Activated naive CD8-positive, alpha-beta T cell treated with anti-CD3 and anti-CD28 coated beads, Interleukin-2, amount 10 ng/mL, durations not matched to agents 7 days and 5 days (primary cell): ENCODE results near the gene FAM13C. TPM values are rescaled to one million over a fixed set of nuclear protein-coding genes. Genes with fewer than 3 reads are reported as not detected.

Source experiments
- ATAC-seq: fragments of 150-1000 bp; cut with Tn5 transposase; one replicate; pipeline ENCODE4 v1.10.0; 2021; ENCODE audit warnings: low read depth, moderate library complexity
- POLR2A ChIA-PET: fragments of 350-600 bp; sonication (Branson Sonifier 250); formaldehyde crosslinking; loops from one replicate; lab custom pipeline; 2021; ENCODE audit warnings: antibody characterized with exemption; lab: Charles Lee
- DNase-seq: peaks from one replicate; pipeline ENCODE4 v3.0.0; 2021
- H3K27ac Mint-ChIP-seq: one replicate; pipeline ENCODE4 v1.8.0; 2022; ENCODE audit warnings: mild to moderate bottlenecking, mixed read lengths
- H3K27me3 Mint-ChIP-seq: one replicate; pipeline ENCODE4 v1.8.0; 2022; ENCODE audit warnings: mild to moderate bottlenecking, moderate library complexity, mixed read lengths
- H3K36me3 Mint-ChIP-seq: one replicate; pipeline ENCODE4 v1.8.0; 2021; ENCODE audit warnings: mild to moderate bottlenecking, mixed read lengths
- H3K4me1 Mint-ChIP-seq: one replicate; pipeline ENCODE4 v1.8.0; 2021; ENCODE audit warnings: mixed read lengths
- H3K4me3 Mint-ChIP-seq: one replicate; pipeline ENCODE4 v1.8.0; 2022; ENCODE audit warnings: mild to moderate bottlenecking, moderate library complexity, mixed read lengths
- H3K9me3 Mint-ChIP-seq: one replicate; pipeline ENCODE4 v1.8.0; 2021; ENCODE audit warnings: mixed read lengths
- total RNA-seq, 2 experiments: library from RNA; stranded (reverse); gene quantifications; one replicate each; pipeline ENCODE4 v1.2.3, GENCODE V29; 2021

The FAM13C gene
- total RNA-seq, 2 experiments from 2014 or later, result not detected

- no peak for ATAC-seq
- POLR2A ChIA-PET, result no interaction called here
- Mint-ChIP-seq H3K27me3 (no peaks in the 10 kb centered on the region), H3K4me3 (no peak overlapping the region), H3K4me1 (no peaks in the 10 kb centered on the region), H3K27ac (no peak overlapping the region), H3K36me3 (no peaks in the 10 kb centered on the region), H3K9me3 (no peaks in the 10 kb centered on the region)
- no peak for DNase-seq
Measured at GRCh38 chr10:59273445-59273844, 88.9 kb downstream of the FAM13C start.

GRCh38 chr10:59272061-59272460 lies 90.3 kb downstream of the FAM13C start:
- POLR2A ChIA-PET, result no interaction called here
- no peak for ATAC-seq
- Mint-ChIP-seq H3K36me3 (no peaks in the 10 kb centered on the region), H3K9me3 (no peaks in the 10 kb centered on the region), H3K4me1 (no peaks in the 10 kb centered on the region), H3K4me3 (no peak overlapping the region), H3K27ac (no peak overlapping the region), H3K27me3 (no peaks in the 10 kb centered on the region)
- no peak for DNase-seq

DNA sequence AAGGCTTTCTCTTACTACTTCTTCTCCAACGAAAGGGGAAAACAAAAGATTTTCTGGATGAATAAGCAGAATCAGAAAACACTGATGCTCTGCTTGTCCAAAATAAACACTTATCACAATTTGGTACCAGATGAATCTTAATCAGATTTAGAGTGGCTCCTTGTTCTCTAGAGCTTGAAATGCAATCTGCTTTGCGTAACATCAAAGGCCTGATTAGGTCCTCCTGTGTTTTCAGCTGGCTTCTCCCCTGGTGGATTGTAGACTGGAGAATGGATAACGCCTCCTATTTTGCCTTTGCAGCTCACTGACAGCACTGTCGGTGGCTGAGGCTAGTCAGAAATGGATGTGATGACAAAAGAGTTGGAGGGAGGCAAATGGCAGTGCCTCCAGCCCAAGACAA lies 91.2 kb downstream of the FAM13C start:
- Mint-ChIP-seq H3K4me3 (no peak overlapping the region), H3K4me1 (no peaks in the 10 kb centered on the region), H3K27me3 (no peaks in the 10 kb centered on the region), H3K36me3 (no peaks in the 10 kb centered on the region), H3K27ac (no peak overlapping the region), H3K9me3 (no peaks in the 10 kb centered on the region)
- DNase-seq (no peak), ATAC-seq (no peak)
- POLR2A ChIA-PET, result no interaction called here

- H3K27ac Mint-ChIP-seq, result no peak overlapping the region
- no peaks in the 10 kb centered on the region for H3K27me3 Mint-ChIP-seq
- no peaks in the 10 kb centered on the region for H3K36me3 Mint-ChIP-seq
- DNase-seq (no peak), ATAC-seq (no peak)
- no peak overlapping the region for H3K4me3 Mint-ChIP-seq
- POLR2A ChIA-PET, result no interaction called here
- H3K9me3 Mint-ChIP-seq, result no peaks in the 10 kb centered on the region
- H3K4me1 Mint-ChIP-seq, result no peaks in the 10 kb centered on the region
Measured at GRCh38 chr10:59270492-59270891, 91.9 kb downstream of the FAM13C start.

GRCh38 chr10:59269651-59270050 lies 92.7 kb downstream of the FAM13C start:
- Mint-ChIP-seq H3K4me3 (no peak overlapping the region), H3K4me1 (no peaks in the 10 kb centered on the region), H3K27me3 (no peaks in the 10 kb centered on the region), H3K9me3 (no peaks in the 10 kb centered on the region), H3K27ac (no peak overlapping the region), H3K36me3 (no peaks in the 10 kb centered on the region)
- POLR2A ChIA-PET, result no interaction called here
- ATAC-seq (no peak), DNase-seq (no peak)

GRCh38 chr10:59268460-59268859 lies 93.9 kb downstream of the FAM13C start:
- H3K36me3 Mint-ChIP-seq, result no peaks in the 10 kb centered on the region
- no peaks in the 10 kb centered on the region for H3K4me1 Mint-ChIP-seq
- H3K4me3 Mint-ChIP-seq, result no peak overlapping the region
- no peak overlapping the region for H3K27ac Mint-ChIP-seq
- no peak for ATAC-seq
- no peak for DNase-seq
- no peaks in the 10 kb centered on the region for H3K9me3 Mint-ChIP-seq
- POLR2A ChIA-PET, result no interaction called here
- H3K27me3 Mint-ChIP-seq, result no peaks in the 10 kb centered on the region

DNA sequence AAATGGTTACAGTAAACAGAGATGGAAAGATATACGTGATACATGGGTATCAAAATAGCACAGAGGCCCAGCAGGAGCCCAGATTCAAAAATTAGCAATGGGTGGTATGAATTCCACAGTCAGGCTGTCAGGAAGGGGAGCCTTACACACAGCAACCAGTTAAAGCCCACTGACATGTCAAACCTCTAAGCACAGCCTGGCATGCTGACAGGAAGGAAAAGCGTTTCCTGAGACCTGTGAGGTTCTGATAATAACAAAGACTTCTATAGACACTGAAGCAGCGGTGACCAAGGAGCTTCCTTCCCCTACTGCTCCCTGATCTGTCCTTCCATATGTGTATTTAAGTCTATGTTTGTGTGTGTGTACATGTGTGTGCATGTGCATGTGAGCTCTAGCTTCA lies 96.0 kb downstream of the FAM13C start:
- no peak overlapping the region for H3K27ac Mint-ChIP-seq
- no peak overlapping the region for H3K4me3 Mint-ChIP-seq
- POLR2A ChIA-PET, result no interaction called here
- no peaks in the 10 kb centered on the region for H3K9me3 Mint-ChIP-seq
- H3K36me3 Mint-ChIP-seq, result no peaks in the 10 kb centered on the region
- ATAC-seq, result no peak
- no peaks in the 10 kb centered on the region for H3K27me3 Mint-ChIP-seq
- no peak for DNase-seq
- no peaks in the 10 kb centered on the region for H3K4me1 Mint-ChIP-seq

GRCh38 chr10:59265141-59265540 lies 97.2 kb downstream of the FAM13C start:
- POLR2A ChIA-PET, result no interaction called here
- no peak overlapping the region for H3K4me3 Mint-ChIP-seq
- no peak overlapping the region for H3K27ac Mint-ChIP-seq
- no peak for ATAC-seq
- no peaks in the 10 kb centered on the region for H3K36me3 Mint-ChIP-seq
- H3K27me3 Mint-ChIP-seq, result no peaks in the 10 kb centered on the region
- DNase-seq, result no peak
- no peaks in the 10 kb centered on the region for H3K4me1 Mint-ChIP-seq
- H3K9me3 Mint-ChIP-seq, result no peaks in the 10 kb centered on the region

- ATAC-seq (no peak), DNase-seq (no peak)
- Mint-ChIP-seq H3K27ac (no peak overlapping the region), H3K9me3 (no peaks in the 10 kb centered on the region), H3K27me3 (no peaks in the 10 kb centered on the region), H3K4me3 (no peak overlapping the region), H3K36me3 (no peaks in the 10 kb centered on the region), H3K4me1 (no peaks in the 10 kb centered on the region)
- POLR2A ChIA-PET, result no interaction called here
Measured at GRCh38 chr10:59258890-59259289, 103.5 kb downstream of the FAM13C start.

DNA sequence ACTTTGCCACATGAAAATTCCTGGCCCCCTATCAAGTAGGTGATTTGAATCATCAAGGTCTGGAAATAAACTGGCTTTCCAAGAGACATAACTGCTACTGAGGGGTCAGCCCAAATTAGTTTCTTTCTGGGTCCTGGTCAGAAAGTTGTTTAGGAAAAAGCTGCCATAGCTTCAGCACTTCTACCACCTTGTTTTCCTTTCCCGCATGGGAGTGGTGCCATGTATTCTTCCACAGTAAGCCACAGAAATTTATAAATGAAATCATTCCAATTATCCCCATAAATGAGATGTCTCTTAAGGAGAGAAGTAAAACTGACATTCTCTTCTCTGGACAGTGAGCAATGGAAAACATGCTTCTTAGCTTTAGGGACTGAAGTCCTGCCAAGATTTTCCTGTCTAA lies 105.1 kb downstream of the FAM13C start:
- H3K9me3 Mint-ChIP-seq, result no peaks in the 10 kb centered on the region
- POLR2A ChIA-PET, result no interaction called here
- no peak overlapping the region for H3K27ac Mint-ChIP-seq
- H3K4me3 Mint-ChIP-seq, result no peak overlapping the region
- no peaks in the 10 kb centered on the region for H3K27me3 Mint-ChIP-seq
- ATAC-seq (no peak), DNase-seq (no peak)
- no peaks in the 10 kb centered on the region for H3K4me1 Mint-ChIP-seq
- no peaks in the 10 kb centered on the region for H3K36me3 Mint-ChIP-seq

DNA sequence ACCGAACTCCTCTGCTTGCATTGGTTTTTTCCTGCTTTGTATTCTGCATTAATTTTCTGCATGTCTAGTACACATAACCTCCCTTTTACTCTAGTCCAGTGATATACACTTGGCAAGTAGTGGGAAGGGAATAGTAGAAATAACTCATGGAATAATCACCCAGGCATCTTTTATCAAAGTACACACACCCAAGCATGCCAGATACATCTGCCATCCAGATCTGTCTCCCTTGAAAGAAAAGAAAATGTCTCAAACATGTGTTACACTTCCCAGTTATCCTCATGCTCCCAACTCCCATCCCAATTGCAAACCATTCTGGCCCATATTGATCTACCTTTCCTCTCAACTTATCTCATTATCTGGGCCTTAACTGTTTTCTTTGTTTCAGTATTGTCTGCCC lies 106.9 kb downstream of the FAM13C start:
- POLR2A ChIA-PET, result no interaction called here
- no peak for ATAC-seq
- H3K27ac Mint-ChIP-seq, result no peak overlapping the region
- H3K36me3 Mint-ChIP-seq, result no peaks in the 10 kb centered on the region
- no peaks in the 10 kb centered on the region for H3K9me3 Mint-ChIP-seq
- no peak overlapping the region for H3K4me3 Mint-ChIP-seq
- no peaks in the 10 kb centered on the region for H3K27me3 Mint-ChIP-seq
- no peak for DNase-seq
- no peaks in the 10 kb centered on the region for H3K4me1 Mint-ChIP-seq

- DNase-seq (no peak), ATAC-seq (no peak)
- no peak overlapping the region for H3K4me3 Mint-ChIP-seq
- POLR2A ChIA-PET, result no interaction called here
- H3K36me3 Mint-ChIP-seq, result no peaks in the 10 kb centered on the region
- no peaks in the 10 kb centered on the region for H3K4me1 Mint-ChIP-seq
- H3K9me3 Mint-ChIP-seq, result no peaks in the 10 kb centered on the region
- no peaks in the 10 kb centered on the region for H3K27me3 Mint-ChIP-seq
- no peak overlapping the region for H3K27ac Mint-ChIP-seq
Measured at GRCh38 chr10:59252491-59252890, 109.9 kb downstream of the FAM13C start.

DNA sequence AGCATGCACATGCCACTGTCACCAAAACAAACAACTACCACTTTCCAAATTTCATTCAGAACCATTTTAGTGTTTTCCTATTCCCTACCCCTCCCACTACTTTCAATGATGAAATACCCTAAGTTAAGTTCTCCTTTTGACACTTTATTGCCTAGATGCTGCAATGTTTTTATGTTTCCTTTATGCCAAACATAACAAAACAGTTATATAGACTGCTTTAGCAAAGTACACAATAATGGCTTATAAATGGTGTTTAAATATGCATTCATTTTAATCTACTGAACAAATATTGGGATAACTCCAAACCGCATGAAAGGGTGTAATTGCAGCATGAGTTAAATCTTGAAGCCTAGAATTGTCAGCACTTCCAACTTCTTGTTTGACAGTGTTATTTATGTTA lies 116.7 kb downstream of the FAM13C start:
- Mint-ChIP-seq H3K4me1 (no peaks in the 10 kb centered on the region), H3K27ac (no peak overlapping the region), H3K27me3 (no peaks in the 10 kb centered on the region), H3K36me3 (no peaks in the 10 kb centered on the region), H3K9me3 (no peaks in the 10 kb centered on the region), H3K4me3 (no peak overlapping the region)
- no peak for DNase-seq
- ATAC-seq, result no peak
- POLR2A ChIA-PET, result no interaction called here

- Mint-ChIP-seq H3K4me3 (no peak overlapping the region), H3K36me3 (no peaks in the 10 kb centered on the region), H3K4me1 (no peaks in the 10 kb centered on the region), H3K27ac (no peak overlapping the region), H3K27me3 (no peaks in the 10 kb centered on the region), H3K9me3 (no peaks in the 10 kb centered on the region)
- no peak for ATAC-seq
- POLR2A ChIA-PET, result no interaction called here
- no peak for DNase-seq
Measured at GRCh38 chr10:59244871-59245270, 117.5 kb downstream of the FAM13C start.

DNA sequence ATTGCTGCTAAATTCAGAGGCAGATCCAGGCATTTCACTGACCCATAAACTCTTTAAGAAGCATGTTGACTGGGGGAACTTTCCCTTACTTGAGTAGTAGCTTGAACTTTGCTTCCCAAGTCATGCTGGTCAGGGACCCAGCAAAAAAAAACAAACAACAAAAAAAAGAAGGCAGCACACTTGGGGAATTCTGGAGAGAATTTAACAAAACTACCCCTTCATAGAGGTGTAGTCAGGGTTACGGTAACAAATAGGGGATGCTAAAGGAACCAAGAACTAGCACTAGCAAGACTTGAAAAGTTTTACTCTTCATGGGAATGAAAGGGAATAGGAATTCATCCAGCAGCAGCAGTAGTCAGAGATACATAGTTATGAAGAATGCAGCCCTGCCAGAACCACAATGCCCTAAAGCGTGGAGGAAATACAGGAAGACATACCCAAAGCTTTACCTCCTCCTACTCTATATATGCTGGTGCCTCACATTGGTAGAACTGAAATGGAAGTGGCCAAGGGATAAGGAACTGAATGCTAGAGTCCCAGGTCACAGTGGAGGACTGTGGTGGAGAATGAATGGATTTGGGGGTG lies 118.6 kb downstream of the FAM13C start:
- POLR2A ChIA-PET, result no interaction called here
- no peaks in the 10 kb centered on the region for H3K27me3 Mint-ChIP-seq
- no peak for DNase-seq
- no peak overlapping the region for H3K4me3 Mint-ChIP-seq
- H3K36me3 Mint-ChIP-seq, result no peaks in the 10 kb centered on the region
- no peak for ATAC-seq
- H3K27ac Mint-ChIP-seq, result no peak overlapping the region
- H3K4me1 Mint-ChIP-seq, result no peaks in the 10 kb centered on the region
- no peaks in the 10 kb centered on the region for H3K9me3 Mint-ChIP-seq
